HEK293 (cell line): ENCODE measurements around the gene CAMTA2.

Experiments
- GLIS2 ChIP-seq: fragments of 450-650 bp; formaldehyde crosslinking; IDR thresholded peaks from 2 replicates; pipeline ENCODE4 v1.5.1; 2016; ENCODE audit warnings: missing biosample characterization, missing genetic modification characterization
- KLF1 ChIP-seq: fragments of 450-650 bp; formaldehyde crosslinking; IDR thresholded peaks from 2 replicates; pipeline ENCODE4 v1.5.1; 2016; ENCODE audit warnings: missing biosample characterization, missing genetic modification characterization
- KLF10 ChIP-seq: fragments of 450-650 bp; IDR thresholded peaks from 2 replicates; pipeline ENCODE4 v1.5.1; 2018; ENCODE audit warnings: missing biosample characterization, mild to moderate bottlenecking, missing genetic modification characterization
- KLF7 ChIP-seq: fragments of 450-650 bp; formaldehyde crosslinking; IDR thresholded peaks from 2 replicates; pipeline ENCODE4 v1.5.1; 2016; ENCODE audit warnings: missing biosample characterization, missing genetic modification characterization, borderline replicate concordance
- KLF9 ChIP-seq: fragments of 450-650 bp; formaldehyde crosslinking; IDR thresholded peaks from 2 replicates; pipeline ENCODE4 v1.5.1; 2016; ENCODE audit warnings: missing biosample characterization, missing genetic modification characterization, low read depth
- MZF1 ChIP-seq: fragments of 450-650 bp; formaldehyde crosslinking; IDR thresholded peaks from 2 replicates; pipeline ENCODE4 v1.5.1; 2017; ENCODE audit warnings: missing biosample characterization, missing genetic modification characterization, borderline replicate concordance
- PBX3 ChIP-seq: sonication (generic); formaldehyde crosslinking; IDR thresholded peaks from 2 replicates; pipeline ENCODE4 v1.8.1; 2022; ENCODE audit warnings: mild to moderate bottlenecking, moderate library complexity, missing genetic modification reagents
- PRDM4 ChIP-seq: fragments of 450-650 bp; formaldehyde crosslinking; IDR thresholded peaks from 2 replicates; pipeline ENCODE4 v1.5.1; 2017; ENCODE audit warnings: missing biosample characterization, missing genetic modification characterization
- YY2 ChIP-seq: fragments of 450-650 bp; formaldehyde crosslinking; IDR thresholded peaks from 2 replicates; pipeline ENCODE4 v1.5.1; 2016; ENCODE audit warnings: missing biosample characterization, missing genetic modification characterization
- ZBTB20 ChIP-seq: fragments of 450-650 bp; formaldehyde crosslinking; IDR thresholded peaks from 2 replicates; pipeline ENCODE4 v1.5.1; 2016; ENCODE audit warnings: missing biosample characterization, missing genetic modification characterization
- ZBTB48 ChIP-seq: fragments of 450-650 bp; formaldehyde crosslinking; IDR thresholded peaks from 2 replicates; pipeline ENCODE4 v1.5.1; 2016; ENCODE audit warnings: missing biosample characterization, missing genetic modification characterization
- ZBTB7A ChIP-seq: fragments of 450-650 bp; formaldehyde crosslinking; IDR thresholded peaks from 2 replicates; pipeline ENCODE4 v1.5.1; 2016; ENCODE audit warnings: low read depth, missing biosample characterization, missing genetic modification characterization
- ZEB2 ChIP-seq: fragments of 450-650 bp; formaldehyde crosslinking; IDR thresholded peaks from 2 replicates; pipeline ENCODE4 v1.5.1; 2016; ENCODE audit warnings: missing biosample characterization, missing genetic modification characterization
- ZFP37 ChIP-seq: fragments of 450-650 bp; formaldehyde crosslinking; IDR thresholded peaks from 2 replicates; pipeline ENCODE4 v1.5.1; 2016; ENCODE audit warnings: missing biosample characterization, missing genetic modification characterization
- ZNF121 ChIP-seq: fragments of 450-650 bp; formaldehyde crosslinking; IDR thresholded peaks from 2 replicates; pipeline ENCODE4 v1.5.1; 2016; ENCODE audit warnings: missing biosample characterization, missing genetic modification characterization
- ZNF2 ChIP-seq: fragments of 450-650 bp; formaldehyde crosslinking; IDR thresholded peaks from 2 replicates; pipeline ENCODE4 v1.5.1; 2016; ENCODE audit warnings: missing biosample characterization, missing genetic modification characterization
- ZNF274 ChIP-seq, 2 experiments: fragments of 200-500 bp in 1 of 2; fragments of 450-650 bp in 1 of 2; sonication (Bioruptor generic) in 1 of 2; formaldehyde crosslinking in 1 of 2; IDR thresholded peaks; 2 replicates each; pipeline versions ENCODE4 v1.5.1 to v1.6.1; 2014 to 2016; ENCODE audit warnings: borderline replicate concordance in 1 of 2, inconsistent platforms in 1 of 2, low read length in 1 of 2, missing biosample characterization in 1 of 2, missing genetic modification characterization in 1 of 2
- ZNF324 ChIP-seq: fragments of 450-650 bp; formaldehyde crosslinking; IDR thresholded peaks from 2 replicates; pipeline ENCODE4 v1.5.1; 2016; ENCODE audit warnings: missing biosample characterization, missing genetic modification characterization
- ZNF335 ChIP-seq: fragments of 450-650 bp; formaldehyde crosslinking; conservative IDR thresholded peaks from 2 replicates; pipeline ENCODE4 v1.5.1; 2016; ENCODE audit warnings: missing biosample characterization, missing genetic modification characterization
- ZNF341 ChIP-seq: fragments of 450-650 bp; formaldehyde crosslinking; IDR thresholded peaks from 2 replicates; pipeline ENCODE4; 2016; ENCODE audit warnings: low read depth, missing biosample characterization, missing genetic modification characterization
- ZNF350 ChIP-seq: fragments of 450-650 bp; formaldehyde crosslinking; IDR thresholded peaks from 2 replicates; pipeline ENCODE4 v1.5.0; 2017; ENCODE audit warnings: missing biosample characterization, mild to moderate bottlenecking, missing genetic modification characterization
- ZNF416 ChIP-seq: fragments of 450-650 bp; formaldehyde crosslinking; IDR thresholded peaks from 2 replicates; pipeline ENCODE4 v1.5.1; 2016; ENCODE audit warnings: missing biosample characterization, missing genetic modification characterization
- ZNF423 ChIP-seq: fragments of 450-650 bp; formaldehyde crosslinking; IDR thresholded peaks from 2 replicates; pipeline ENCODE4 v1.5.1; 2016; ENCODE audit warnings: missing biosample characterization, missing genetic modification characterization
- ZNF501 ChIP-seq: fragments of 450-650 bp; formaldehyde crosslinking; IDR thresholded peaks from 2 replicates; pipeline ENCODE4 v1.5.1; 2016; ENCODE audit warnings: missing biosample characterization, missing genetic modification characterization
- ZNF514 ChIP-seq: fragments of 450-650 bp; formaldehyde crosslinking; IDR thresholded peaks from 2 replicates; pipeline ENCODE4 v1.5.1; 2016; ENCODE audit warnings: missing biosample characterization, missing genetic modification characterization
- ZNF610 ChIP-seq: fragments of 450-650 bp; formaldehyde crosslinking; IDR thresholded peaks from 2 replicates; pipeline ENCODE4 v1.5.1; 2016; ENCODE audit warnings: missing biosample characterization, missing genetic modification characterization, borderline replicate concordance
- ZNF623 ChIP-seq: fragments of 450-650 bp; formaldehyde crosslinking; IDR thresholded peaks from 2 replicates; pipeline ENCODE4 v1.5.1; 2016; ENCODE audit warnings: missing biosample characterization, missing genetic modification characterization
- ZNF658 ChIP-seq: fragments of 450-650 bp; formaldehyde crosslinking; IDR thresholded peaks from 2 replicates; pipeline ENCODE4; 2016; ENCODE audit warnings: missing biosample characterization, missing genetic modification characterization
- ZNF677 ChIP-seq: fragments of 450-650 bp; IDR thresholded peaks from 2 replicates; pipeline ENCODE4 v1.5.0; 2018; ENCODE audit warnings: missing biosample characterization, mild to moderate bottlenecking, missing genetic modification characterization, moderate library complexity
- ZNF843 ChIP-seq: fragments of 450-650 bp; formaldehyde crosslinking; IDR thresholded peaks from 2 replicates; pipeline ENCODE4 v1.5.1; 2016; ENCODE audit warnings: missing biosample characterization, missing genetic modification characterization
- TF ChIP-seq, protein P1 (sequence below): fragments of 450-650 bp; formaldehyde crosslinking; IDR thresholded peaks from 2 replicates; pipeline ENCODE4 v1.5.1; 2016; ENCODE audit warnings: missing biosample characterization, missing genetic modification characterization
- TF ChIP-seq, protein P2 (sequence below): fragments of 450-650 bp; formaldehyde crosslinking; IDR thresholded peaks from 2 replicates; pipeline ENCODE4 v1.5.1; 2017; ENCODE audit warnings: missing biosample characterization, missing genetic modification characterization
- TF ChIP-seq, protein P3 (sequence below): fragments of 450-650 bp; formaldehyde crosslinking; IDR thresholded peaks from 2 replicates; pipeline ENCODE4; 2016; ENCODE audit warnings: missing biosample characterization, missing genetic modification characterization

CAMTA2 gene

DNA sequence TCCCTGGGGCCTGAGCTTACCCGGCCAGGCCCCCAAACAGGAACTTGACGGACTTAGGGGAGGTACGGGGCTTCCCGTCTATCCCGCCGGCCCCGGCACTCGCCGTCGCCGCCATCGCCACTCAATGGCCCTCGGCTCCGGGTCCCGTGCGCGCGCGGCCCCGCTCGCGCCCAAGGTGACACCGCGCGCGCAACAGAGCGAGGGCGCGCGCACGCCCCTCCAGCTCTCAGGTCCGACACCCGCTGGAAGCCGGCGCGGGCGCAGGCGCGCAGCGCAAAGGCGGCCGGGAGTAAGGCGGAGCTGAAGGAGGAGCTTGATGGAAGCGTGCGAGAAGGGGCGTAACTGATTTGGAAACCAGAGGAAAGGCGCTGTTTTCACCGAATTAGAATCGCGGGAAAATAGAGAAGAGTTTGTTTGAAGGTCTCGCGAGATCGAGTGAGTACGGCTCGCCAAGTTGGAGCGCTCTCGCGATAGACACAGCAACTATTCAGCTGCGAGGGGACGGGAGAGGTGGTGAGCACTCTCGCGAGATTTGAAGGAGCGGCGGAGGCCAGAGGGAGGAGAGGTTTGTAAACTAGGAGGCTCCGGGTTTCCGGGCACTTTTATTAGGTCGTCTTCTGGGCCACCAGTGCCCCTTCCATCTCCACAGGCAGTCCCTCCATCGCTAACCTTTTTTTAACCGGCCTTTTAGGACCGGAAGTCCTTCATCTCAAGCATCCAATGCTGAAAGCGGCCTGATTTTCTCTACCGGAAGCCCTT is 47.5 kb downstream of the CAMTA2 start, which contains the start of the genes RNF167 and SLC25A11 (continued):
- no peak for TF ChIP-seq PRDM4 (tag by site-specific recombination)
- no peak for TF ChIP-seq ZFP37 (tag by site-specific recombination)
- TF ChIP-seq ZNF514 (tag by site-specific recombination), result no peak
- no peak for TF ChIP-seq ZNF121 (tag by site-specific recombination)
- no peak for TF ChIP-seq ZNF623
- TF ChIP-seq ZEB2 (tag by site-specific recombination), result peak; percentile 76; the same call in 1 of the 2 replicates
- TF ChIP-seq ZNF501 (tag by site-specific recombination), result no peak; the same call in 1 of the 2 replicates
- no peak for TF ChIP-seq ZNF350 (tag by site-specific recombination)
- TF ChIP-seq, protein P1, sequence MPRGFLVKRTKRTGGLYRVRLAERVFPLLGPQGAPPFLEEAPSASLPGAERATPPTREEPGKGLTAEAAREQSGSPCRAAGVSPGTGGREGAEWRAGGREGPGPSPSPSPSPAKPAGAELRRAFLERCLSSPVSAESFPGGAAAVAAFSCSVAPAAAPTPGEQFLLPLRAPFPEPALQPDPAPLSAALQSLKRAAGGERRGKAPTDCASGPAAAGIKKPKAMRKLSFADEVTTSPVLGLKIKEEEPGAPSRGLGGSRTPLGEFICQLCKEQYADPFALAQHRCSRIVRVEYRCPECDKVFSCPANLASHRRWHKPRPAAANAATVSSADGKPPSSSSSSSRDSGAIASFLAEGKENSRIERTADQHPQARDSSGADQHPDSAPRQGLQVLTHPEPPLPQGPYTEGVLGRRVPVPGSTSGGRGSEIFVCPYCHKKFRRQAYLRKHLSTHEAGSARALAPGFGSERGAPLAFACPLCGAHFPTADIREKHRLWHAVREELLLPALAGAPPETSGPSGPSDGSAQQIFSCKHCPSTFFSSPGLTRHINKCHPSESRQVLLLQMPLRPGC (tag by site-specific recombination), result peak; percentile 47; the same call in 1 of the 2 replicates
- TF ChIP-seq ZNF341 (tag by site-specific recombination), result peak; percentile 71
- peak; percentile 53 for TF ChIP-seq KLF10 (tag by site-specific recombination)
- no peak for TF ChIP-seq ZNF423
- TF ChIP-seq ZNF677 (tag by site-specific recombination), result no peak
- no peak for TF ChIP-seq ZNF2 (tag by site-specific recombination)
- no peak; the same call in 1 of the 2 replicates for TF ChIP-seq ZBTB20 (tag by site-specific recombination)
- no peak for TF ChIP-seq GLIS2 (tag by site-specific recombination)
- 0 out of 2 replicates have a peak, but pooled peaks have one; percentile 22 for TF ChIP-seq KLF1 (tag by site-specific recombination)
- TF ChIP-seq, protein P2, sequence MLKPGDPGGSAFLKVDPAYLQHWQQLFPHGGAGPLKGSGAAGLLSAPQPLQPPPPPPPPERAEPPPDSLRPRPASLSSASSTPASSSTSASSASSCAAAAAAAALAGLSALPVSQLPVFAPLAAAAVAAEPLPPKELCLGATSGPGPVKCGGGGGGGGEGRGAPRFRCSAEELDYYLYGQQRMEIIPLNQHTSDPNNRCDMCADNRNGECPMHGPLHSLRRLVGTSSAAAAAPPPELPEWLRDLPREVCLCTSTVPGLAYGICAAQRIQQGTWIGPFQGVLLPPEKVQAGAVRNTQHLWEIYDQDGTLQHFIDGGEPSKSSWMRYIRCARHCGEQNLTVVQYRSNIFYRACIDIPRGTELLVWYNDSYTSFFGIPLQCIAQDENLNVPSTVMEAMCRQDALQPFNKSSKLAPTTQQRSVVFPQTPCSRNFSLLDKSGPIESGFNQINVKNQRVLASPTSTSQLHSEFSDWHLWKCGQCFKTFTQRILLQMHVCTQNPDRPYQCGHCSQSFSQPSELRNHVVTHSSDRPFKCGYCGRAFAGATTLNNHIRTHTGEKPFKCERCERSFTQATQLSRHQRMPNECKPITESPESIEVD (tag by site-specific recombination), result no peak
- peak; percentile 82; the same call in 1 of the 2 replicates for TF ChIP-seq PBX3 (CRISPR knock-in tag)
- TF ChIP-seq ZNF610 (tag by site-specific recombination), result peak; percentile 70; the same call in 1 of the 2 replicates
- no peak for TF ChIP-seq KLF9 (tag by site-specific recombination)
- TF ChIP-seq ZBTB48 (tag by site-specific recombination), result no peak
- peak; percentile 48; the same call in 1 of the 2 replicates for TF ChIP-seq ZNF843 (tag by site-specific recombination)
- TF ChIP-seq, protein P3, sequence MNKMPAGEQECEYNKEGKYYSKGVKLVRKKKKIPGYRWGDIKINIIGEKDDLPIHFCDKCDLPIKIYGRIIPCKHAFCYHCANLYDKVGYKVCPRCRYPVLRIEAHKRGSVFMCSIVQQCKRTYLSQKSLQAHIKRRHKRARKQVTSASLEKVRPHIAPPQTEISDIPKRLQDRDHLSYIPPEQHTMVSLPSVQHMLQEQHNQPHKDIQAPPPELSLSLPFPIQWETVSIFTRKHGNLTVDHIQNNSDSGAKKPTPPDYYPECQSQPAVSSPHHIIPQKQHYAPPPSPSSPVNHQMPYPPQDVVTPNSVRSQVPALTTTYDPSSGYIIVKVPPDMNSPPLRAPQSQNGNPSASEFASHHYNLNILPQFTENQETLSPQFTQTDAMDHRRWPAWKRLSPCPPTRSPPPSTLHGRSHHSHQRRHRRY (tag by site-specific recombination), result no peak
- TF ChIP-seq ZNF658 (tag by site-specific recombination), result no peak
- no peak; the same call in none of the 2 replicates for TF ChIP-seq YY2 (tag by site-specific recombination)
- TF ChIP-seq ZNF274 (IDR thresholded peaks at IDR 0.05; ENCODE audit: low read length), result no peak
- TF ChIP-seq ZNF274 (tag by site-specific recombination; IDR thresholded peaks at IDR 0.05; ENCODE audit: borderline replicate concordance), result no peak
- no peak for TF ChIP-seq ZNF416
- peak; percentile 98 for TF ChIP-seq ZNF335
- TF ChIP-seq KLF7 (tag by site-specific recombination), result peak; percentile 68; the same call in 1 of the 2 replicates
- TF ChIP-seq ZBTB7A (tag by site-specific recombination), result 0 out of 2 replicates have a peak, but pooled peaks have one; percentile 48
- no peak for TF ChIP-seq MZF1 (tag by site-specific recombination)
- peak; percentile 72; the same call in 1 of the 2 replicates for TF ChIP-seq ZNF324 (tag by site-specific recombination)
